Measurements from ENCODE around the gene NUP62.
"Not testable (repeated sequence)": the region's sequence is repeated elsewhere in the genome, so short reads cannot be mapped to it uniquely, and the experiment has no call there.

NUP62 gene

GRCh38 chr19:49924881-49925210, 4.5 kb downstream of the NUP62 start:
- not testable (repeated sequence) for DNase-seq

GRCh38 chr19:49924004-49924880, 5.1 kb downstream of the NUP62 start:
- peak; percentile 37 for DNase-seq

DNA sequence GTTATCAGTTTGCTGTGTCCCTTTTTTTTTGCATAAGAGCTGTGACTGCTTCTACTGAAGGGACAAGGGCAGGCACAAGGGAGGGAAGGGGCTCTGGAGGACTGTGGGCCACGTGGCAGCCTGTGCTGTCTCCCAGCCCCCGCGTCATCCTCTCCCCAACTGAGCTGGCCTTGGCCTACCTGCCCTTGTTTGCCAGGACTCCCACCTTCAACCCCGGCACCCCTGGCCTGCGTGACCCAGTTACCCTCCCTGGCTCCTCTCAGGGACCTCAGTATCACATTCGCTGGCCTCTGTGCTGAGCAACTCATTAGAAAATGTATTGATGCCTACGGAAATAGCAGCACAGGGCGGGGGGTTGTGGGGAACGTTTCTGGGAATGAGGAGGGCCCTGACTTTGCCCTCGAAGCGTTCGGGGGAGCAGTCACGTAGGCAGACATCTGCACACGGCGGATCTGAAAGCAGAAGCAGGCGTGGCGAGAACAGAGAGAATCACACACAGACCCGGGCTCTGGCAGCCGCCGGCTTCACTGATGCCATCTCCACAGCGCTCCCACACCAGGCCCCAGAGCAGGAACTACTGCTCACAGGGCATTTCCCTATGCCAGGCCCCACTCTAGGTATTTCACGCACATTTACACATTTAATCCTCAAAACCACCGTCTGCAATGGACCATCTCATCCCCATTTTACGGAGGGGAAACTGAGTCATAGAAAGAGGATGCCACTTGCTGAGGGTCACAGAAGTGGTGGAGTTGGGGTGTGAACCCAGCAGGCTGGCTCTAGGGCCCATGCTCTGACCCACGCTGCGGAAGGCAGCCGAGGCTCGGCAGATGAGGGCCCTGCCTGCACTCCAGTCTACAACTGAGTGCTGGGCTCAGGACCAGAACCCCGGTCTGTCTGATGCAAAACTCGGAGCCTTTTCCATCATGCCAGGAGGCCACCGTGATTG, 6.0 kb downstream of the NUP62 start:
- no peak for DNase-seq

GRCh38 chr19:49921871-49922795, 7.2 kb downstream of the NUP62 start:
- peak; percentile 61 for DNase-seq

GRCh38 chr19:49920624-49921363, 8.5 kb downstream of the NUP62 start:
- DNase-seq, result no peak

GRCh38 chr19:49918089-49918488, 11.2 kb downstream of the NUP62 start:
- DNase-seq, result no peak

DNA sequence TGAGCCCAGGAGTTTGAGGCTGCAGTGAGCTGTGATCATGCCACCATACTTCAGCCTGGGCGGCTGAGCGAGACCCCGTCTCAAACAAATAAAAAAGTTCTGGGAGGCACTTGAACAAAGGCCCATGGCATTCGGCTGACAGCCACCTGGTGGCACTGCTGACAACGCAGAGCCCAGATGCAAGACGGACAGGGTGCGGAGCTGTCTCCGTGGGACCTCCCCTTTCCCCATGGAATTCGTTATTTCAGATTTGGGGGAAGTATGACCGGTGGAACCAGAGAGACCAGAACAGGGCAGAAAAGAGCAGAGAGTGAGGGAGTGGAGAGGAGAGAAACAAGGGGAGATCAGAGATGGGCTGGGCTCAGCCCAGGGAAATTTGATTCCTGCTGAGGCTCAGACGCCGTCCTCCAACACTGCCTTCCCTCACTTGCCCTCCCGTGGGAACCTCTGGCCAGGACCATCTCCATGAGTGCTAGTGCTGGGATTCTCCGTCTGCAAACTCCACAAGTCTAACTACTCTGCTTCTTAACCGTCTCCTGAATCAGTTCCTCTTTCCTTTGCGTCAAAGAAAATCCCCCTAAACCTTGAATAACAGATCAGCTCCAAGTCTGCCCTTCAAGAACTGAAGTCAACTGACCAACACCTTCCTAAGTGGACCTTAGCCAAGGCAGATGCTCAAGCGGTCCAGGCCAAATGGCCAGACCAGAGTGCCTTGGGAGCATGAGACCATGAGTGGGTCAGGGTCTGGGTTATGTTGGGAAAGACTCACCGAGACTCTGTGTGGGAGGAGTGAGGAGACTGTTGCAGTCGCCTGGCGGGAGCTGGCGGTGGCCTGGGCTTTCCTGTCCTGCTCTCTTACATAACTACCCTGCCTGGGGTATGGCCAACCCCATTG, 12.2 kb downstream of the NUP62 start:
- no peak for DNase-seq

GRCh38 chr19:49915271-49915670, 14.0 kb downstream of the NUP62 start:
- no peak for DNase-seq

GRCh38 chr19:49913720-49914119, 15.6 kb downstream of the NUP62 start:
- DNase-seq, result no peak

- DNase-seq, result no peak
Measured at GRCh38 chr19:49912965-49913685, 16.2 kb downstream of the NUP62 start.

DNA sequence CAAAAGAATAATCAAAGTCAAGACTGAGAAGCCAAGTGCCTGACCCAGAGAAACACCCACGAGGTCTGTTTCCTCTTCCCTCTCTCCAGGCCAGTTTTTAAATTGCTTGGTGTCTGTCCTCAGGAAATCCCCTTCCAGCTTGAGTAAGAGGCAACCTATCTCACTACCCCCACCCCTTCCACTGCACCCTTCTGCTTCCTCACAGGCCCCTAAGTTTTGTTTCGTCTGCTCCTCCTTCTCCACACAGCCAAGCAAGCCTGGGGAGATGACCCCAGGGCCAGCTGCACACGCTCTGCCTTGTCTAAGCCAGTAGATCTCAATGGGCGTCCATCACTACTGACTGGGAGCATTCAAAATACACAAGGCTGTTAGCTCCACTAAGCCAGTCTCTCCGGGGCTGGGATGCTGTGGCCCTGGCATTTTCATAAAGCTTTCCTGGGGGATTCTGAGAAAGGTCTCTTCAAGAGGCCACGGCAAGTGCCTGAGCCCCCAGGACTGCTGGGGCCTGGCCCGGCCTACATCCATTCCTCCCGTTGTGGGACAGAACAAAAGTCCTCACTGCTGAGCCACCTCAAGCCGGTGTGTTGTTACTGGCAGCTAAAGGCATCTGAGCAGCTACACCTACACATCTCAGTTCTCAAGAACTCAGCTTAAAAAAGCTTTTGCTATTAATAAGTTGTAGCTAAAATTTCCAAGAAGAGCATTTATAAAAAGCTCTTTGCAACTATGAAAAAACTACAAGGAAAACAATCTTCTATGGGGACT, 17.7 kb downstream of the NUP62 start:
- no peak for DNase-seq

DNA sequence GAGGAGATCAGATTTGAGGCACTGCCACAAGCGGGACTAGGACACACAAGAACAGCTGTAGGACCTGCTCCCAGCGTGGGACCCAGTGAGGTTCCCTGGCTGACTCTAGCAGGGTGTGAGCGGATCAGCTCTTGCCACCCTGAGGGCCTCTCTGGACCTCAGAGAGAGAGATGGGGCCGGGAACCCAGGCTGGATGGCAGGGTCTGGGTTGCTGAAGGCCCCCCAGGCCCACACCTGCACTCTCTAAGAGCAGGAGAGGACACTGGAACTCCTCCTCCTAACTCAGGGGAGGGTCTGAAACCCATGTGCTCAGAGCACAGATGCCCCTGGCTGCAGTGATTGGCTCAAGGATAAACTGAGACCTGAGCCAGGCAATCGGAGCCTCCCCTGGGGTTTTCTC, 19.1 kb downstream of the NUP62 start:
- no peak for DNase-seq

- no peak for DNase-seq
Measured at GRCh38 chr19:49908480-49909420, 20.6 kb downstream of the NUP62 start.

DNA sequence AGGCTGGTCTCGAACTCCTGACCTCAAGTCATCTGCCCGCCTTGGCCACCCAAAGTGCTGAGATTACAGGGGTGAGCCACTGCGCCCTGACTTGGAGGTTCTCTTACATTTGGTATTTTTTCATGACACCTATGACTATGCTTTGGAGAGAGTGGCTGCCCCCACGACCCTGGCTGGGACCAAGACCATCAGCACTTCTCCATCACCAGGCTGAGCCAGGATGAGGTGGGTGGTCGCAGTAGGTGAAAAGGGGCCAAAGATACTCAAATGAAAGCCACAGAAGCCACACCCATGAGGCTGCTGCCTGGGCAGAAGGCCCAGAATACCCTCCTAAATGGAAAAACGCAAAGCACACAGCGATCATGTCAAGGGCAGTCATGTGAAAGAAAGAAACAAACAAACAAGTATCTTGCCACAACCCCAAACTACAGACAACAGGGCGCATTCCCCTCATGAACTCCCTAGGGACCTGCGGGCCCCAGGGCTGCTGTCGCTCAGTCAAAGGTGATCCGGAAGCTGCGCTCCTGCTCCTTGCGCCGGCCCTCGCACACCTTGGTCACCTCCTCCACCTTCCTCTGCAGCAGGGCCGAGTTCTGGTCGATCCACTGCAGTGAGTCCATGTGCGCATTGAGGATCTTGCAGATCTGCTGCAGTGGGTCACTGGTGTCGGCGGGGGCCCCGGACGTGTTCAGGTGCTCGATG, 21.4 kb downstream of the NUP62 start:
- no peak for DNase-seq

DNA sequence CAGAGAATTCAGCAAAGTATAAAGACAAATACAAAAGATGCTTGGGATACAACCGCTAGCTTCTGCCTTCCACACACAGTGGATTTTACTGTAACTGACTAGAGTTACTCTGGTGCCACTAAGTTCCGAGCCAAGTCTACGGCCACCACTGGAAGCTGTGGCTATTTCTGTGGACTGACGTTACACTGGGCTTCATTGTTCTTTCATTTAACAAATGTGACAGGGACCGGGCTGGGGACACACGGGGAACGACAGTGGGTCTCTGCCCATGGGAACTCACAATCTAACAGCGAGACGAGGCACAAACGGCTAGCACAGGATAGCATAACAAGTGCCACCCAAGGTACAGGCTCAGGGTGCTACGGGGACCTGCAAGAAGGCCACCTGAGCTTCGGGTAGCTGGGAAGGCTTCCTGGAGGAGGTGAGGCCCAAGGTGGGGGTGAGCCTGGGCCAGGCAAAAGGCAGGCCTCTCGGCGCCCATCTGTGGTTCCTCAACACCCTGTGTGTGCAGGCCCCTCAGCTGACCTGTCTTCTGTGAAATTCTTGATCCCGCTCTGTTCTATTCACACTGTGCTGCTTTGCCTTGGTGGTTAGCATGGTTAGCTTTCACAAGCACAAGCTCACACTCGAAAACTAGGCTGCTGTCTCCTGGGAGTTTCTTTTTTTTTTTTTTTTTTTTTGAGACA, 22.3 kb downstream of the NUP62 start:
- no peak for DNase-seq

GRCh38 chr19:49904136-49904535, 25.2 kb downstream of the NUP62 start:
- no peak for DNase-seq
